GM12875 (cell line): ENCODE results near the gene RNPEPL1.
"Not testable (repeated sequence)": the region's sequence is repeated elsewhere in the genome, so short reads cannot be mapped to it uniquely, and the experiment has no call there.

ENCODE experiments used
- H3K4me3 ChIP-seq: one replicate; pipeline ENCODE4 v1.5.1; 2011; ENCODE audit warnings: low read depth, low read length, control low read depth
- CTCF ChIP-seq: IDR thresholded peaks from 2 replicates; pipeline ENCODE4 v1.5.1; 2011; ENCODE audit warnings: low read depth, mild to moderate bottlenecking, control low read depth, inconsistent platforms, low read length, moderate library complexity, borderline replicate concordance; ENCODE audit not compliant: insufficient read depth

The RNPEPL1 gene

GRCh38 chr2:240529344-240529999 lies 38.8 kb upstream of the RNPEPL1 start:
- H3K4me3 ChIP-seq = no peak overlapping the region
- no peak for TF ChIP-seq CTCF

GRCh38 chr2:240530181-240530580 lies 38.1 kb upstream of the RNPEPL1 start:
- TF ChIP-seq CTCF = no peak
- H3K4me3 ChIP-seq = no peak overlapping the region

GRCh38 chr2:240531038-240531437 lies 37.2 kb upstream of the RNPEPL1 start:
- no peak overlapping the region for H3K4me3 ChIP-seq
- no peak for TF ChIP-seq CTCF

GRCh38 chr2:240532031-240532775 lies 36.1 kb upstream of the RNPEPL1 start:
- TF ChIP-seq CTCF = no peak
- H3K4me3 ChIP-seq = no peak overlapping the region

GRCh38 chr2:240538031-240538780 lies 30.1 kb upstream of the RNPEPL1 start:
- H3K4me3 ChIP-seq = no peak overlapping the region
- TF ChIP-seq CTCF = no peak

GRCh38 chr2:240539101-240539500 lies 29.2 kb upstream of the RNPEPL1 start:
- H3K4me3 ChIP-seq = not testable (repeated sequence)

- no peak for TF ChIP-seq CTCF
- H3K4me3 ChIP-seq = no peak overlapping the region
Measured at GRCh38 chr2:240539906-240540305, 28.4 kb upstream of the RNPEPL1 start.
